ENCODE data around the gene RPUSD1. TPM values are rescaled to one million over a fixed set of nuclear protein-coding genes. Genes with fewer than 3 reads are reported as not detected.

RPUSD1 gene
- total RNA-seq, 1 experiment from 2014 or later = 59.9 TPM

DNA sequence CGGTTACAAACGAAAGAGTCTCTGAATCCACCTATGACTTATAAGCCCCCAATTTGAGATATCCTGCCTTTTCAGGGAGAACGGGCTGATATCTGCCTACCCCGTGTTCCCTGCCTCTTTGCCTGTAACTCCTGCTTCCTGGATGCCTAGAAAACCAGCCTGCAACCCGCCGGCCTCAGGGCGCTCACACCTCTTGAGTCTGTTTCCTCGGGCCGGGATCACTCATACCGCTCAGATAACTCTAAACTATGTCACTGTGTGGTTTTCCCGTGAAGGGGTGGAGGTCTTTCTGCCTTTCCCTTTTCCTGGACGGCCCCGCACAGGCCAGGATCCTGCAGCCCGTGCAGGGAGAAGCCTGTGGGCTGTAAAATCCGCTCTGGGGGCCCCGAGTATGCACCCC lies 10.4 kb downstream of the RPUSD1 start:
- Histone ChIP-seq H3K79me2 (ENCODE audit: insufficient read depth, low read length) (no peaks in the 10 kb centered on the region), H3K4me2 (ENCODE audit: low read length) (peak overlapping the region; percentile 50), H3K4me1 (ENCODE audit: control insufficient read depth in 1 of 2, insufficient read depth in 2 of 2, low read length in 2 of 2) (peaks cover 32 to 49% of the 10 kb centered on the region in 2 experiments), H3K27ac (ENCODE audit: low read depth, low read length) (peak overlapping the region; percentile 58; the same call in 1 of the 2 replicates), H3K9me3 (ENCODE audit: control insufficient read depth in 1 of 2, insufficient read depth in 1 of 2, low read depth in 1 of 2, low read length in 2 of 2) (no peaks in the 10 kb centered on the region), H3K9me2 (ENCODE audit: insufficient read depth) (no peaks in the 10 kb centered on the region), H4K20me1 (ENCODE audit: insufficient read depth) (no peaks in the 10 kb centered on the region), H3K27me3 (ENCODE audit: insufficient read depth, low read length) (no peaks in the 10 kb centered on the region), H3K9ac (ENCODE audit: low read length) (peak overlapping the region; percentile 31), H3K4me3 (replicated peaks in 1 of 2; ENCODE audit: low read depth in 1 of 2, low read length in 2 of 2) (0 out of 4 replicates have a peak overlapping the region, but pooled peaks of 1 of the 2 experiments have one; percentile 3), H3K36me3 (ENCODE audit: control insufficient read depth in 1 of 2, insufficient read depth in 2 of 2, low read length in 2 of 2) (no peaks in the 10 kb centered on the region), H2AFZ (ENCODE audit: low read depth, low read length, poor library complexity, severe bottlenecking) (no peak overlapping the region)
- no TSS peak for BruUV-seq (replicated peaks)
- ChIA-PET POLR2A (no interaction called here), CTCF (no interaction called here), RAD21 (ENCODE audit: low non-redundant PET in 1 of 2, low total read pairs in 2 of 2, uncharacterized antibody in 2 of 2, unreplicated experiment in 2 of 2) (no interaction called here)
- no peak for TF ChIP-seq RAD21 (IDR thresholded peaks at IDR 0.05; ENCODE audit: low read depth)
- no peak for TF ChIP-seq YY1 (IDR thresholded peaks at IDR 0.05; ENCODE audit: extremely low read depth, insufficient replicate concordance, low read depth, low read length)
- TF ChIP-seq ELF1 (IDR thresholded peaks at IDR 0.05; ENCODE audit: borderline replicate concordance, low read depth) = no peak
- TF ChIP-seq EGR1 (IDR thresholded peaks at IDR 0.05; ENCODE audit: low read depth) = no peak
- TF ChIP-seq ZFX (IDR thresholded peaks at IDR 0.05) = no peak
- TF ChIP-seq SP1 (IDR thresholded peaks at IDR 0.05; ENCODE audit: low read depth) = no peak
- no peak for TF ChIP-seq TCF7L2 (IDR thresholded peaks at IDR 0.05; ENCODE audit: borderline replicate concordance, extremely low read depth, insufficient read depth, insufficient read length)
- TF ChIP-seq POLR2A (IDR thresholded peaks at IDR 0.05; ENCODE audit: borderline replicate concordance, extremely low read depth, insufficient read depth, insufficient read length) = no peak
- TF ChIP-seq, protein P1, sequence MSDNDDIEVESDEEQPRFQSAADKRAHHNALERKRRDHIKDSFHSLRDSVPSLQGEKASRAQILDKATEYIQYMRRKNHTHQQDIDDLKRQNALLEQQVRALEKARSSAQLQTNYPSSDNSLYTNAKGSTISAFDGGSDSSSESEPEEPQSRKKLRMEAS (IDR thresholded peaks at IDR 0.05) = no peak
- no peak for TF ChIP-seq JUND (IDR thresholded peaks at IDR 0.05)
- TF ChIP-seq, protein P2, sequence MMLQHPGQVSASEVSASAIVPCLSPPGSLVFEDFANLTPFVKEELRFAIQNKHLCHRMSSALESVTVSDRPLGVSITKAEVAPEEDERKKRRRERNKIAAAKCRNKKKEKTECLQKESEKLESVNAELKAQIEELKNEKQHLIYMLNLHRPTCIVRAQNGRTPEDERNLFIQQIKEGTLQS (IDR thresholded peaks at IDR 0.05) = no peak
- TF ChIP-seq, protein P3, sequence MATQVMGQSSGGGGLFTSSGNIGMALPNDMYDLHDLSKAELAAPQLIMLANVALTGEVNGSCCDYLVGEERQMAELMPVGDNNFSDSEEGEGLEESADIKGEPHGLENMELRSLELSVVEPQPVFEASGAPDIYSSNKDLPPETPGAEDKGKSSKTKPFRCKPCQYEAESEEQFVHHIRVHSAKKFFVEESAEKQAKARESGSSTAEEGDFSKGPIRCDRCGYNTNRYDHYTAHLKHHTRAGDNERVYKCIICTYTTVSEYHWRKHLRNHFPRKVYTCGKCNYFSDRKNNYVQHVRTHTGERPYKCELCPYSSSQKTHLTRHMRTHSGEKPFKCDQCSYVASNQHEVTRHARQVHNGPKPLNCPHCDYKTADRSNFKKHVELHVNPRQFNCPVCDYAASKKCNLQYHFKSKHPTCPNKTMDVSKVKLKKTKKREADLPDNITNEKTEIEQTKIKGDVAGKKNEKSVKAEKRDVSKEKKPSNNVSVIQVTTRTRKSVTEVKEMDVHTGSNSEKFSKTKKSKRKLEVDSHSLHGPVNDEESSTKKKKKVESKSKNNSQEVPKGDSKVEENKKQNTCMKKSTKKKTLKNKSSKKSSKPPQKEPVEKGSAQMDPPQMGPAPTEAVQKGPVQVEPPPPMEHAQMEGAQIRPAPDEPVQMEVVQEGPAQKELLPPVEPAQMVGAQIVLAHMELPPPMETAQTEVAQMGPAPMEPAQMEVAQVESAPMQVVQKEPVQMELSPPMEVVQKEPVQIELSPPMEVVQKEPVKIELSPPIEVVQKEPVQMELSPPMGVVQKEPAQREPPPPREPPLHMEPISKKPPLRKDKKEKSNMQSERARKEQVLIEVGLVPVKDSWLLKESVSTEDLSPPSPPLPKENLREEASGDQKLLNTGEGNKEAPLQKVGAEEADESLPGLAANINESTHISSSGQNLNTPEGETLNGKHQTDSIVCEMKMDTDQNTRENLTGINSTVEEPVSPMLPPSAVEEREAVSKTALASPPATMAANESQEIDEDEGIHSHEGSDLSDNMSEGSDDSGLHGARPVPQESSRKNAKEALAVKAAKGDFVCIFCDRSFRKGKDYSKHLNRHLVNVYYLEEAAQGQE (IDR thresholded peaks at IDR 0.05; ENCODE audit: low read depth) = no peak
- TF ChIP-seq POLR2AphosphoS5 (IDR thresholded peaks at IDR 0.05; ENCODE audit: low read depth, low read length) = no peak
- TF ChIP-seq FOSL1 (IDR thresholded peaks at IDR 0.05; ENCODE audit: low read depth) = no peak
- no peak for TF ChIP-seq SIN3A (IDR thresholded peaks at IDR 0.05; ENCODE audit: low read depth)
- ATAC-seq (peak; percentile 29), DNase-seq (ENCODE audit: low read depth, low spot score) (no peak)
- intact Hi-C loops (cut with micrococcal nuclease) = no loop called here

All from HCT116 (cell line).